WTC11 (cell line): ENCODE data around the gene GYS1.

Source experiments
- ARID4B ChIP-seq: sonication (generic); formaldehyde crosslinking; IDR thresholded peaks from 2 replicates; pipeline ENCODE4 v1.8.0; 2023; ENCODE audit warnings: missing genetic modification reagents, mild to moderate bottlenecking, borderline replicate concordance
- ATF2 ChIP-seq: sonication (generic); formaldehyde crosslinking; IDR thresholded peaks from 2 replicates; pipeline ENCODE4 v1.8.1; 2022; ENCODE audit warnings: low read depth, missing genetic modification reagents, borderline replicate concordance
- CBFB ChIP-seq: sonication (generic); formaldehyde crosslinking; IDR thresholded peaks from 2 replicates; pipeline ENCODE4 v1.8.1; 2022; ENCODE audit warnings: mild to moderate bottlenecking, low read depth, missing genetic modification reagents
- CTCF ChIP-seq: fragments of 200-600 bp; IDR thresholded peaks from 2 replicates; pipeline ENCODE4 v1.8.0; 2022; ENCODE audit warnings: antibody characterized with exemption
- ERG ChIP-seq: fragments of 250-450 bp; sonication (Bioruptor Pico); IDR thresholded peaks from 2 replicates; pipeline ENCODE4 v1.8.0; 2021; ENCODE audit warnings: mild to moderate bottlenecking
- GABPB1 ChIP-seq: sonication (generic); formaldehyde crosslinking; IDR thresholded peaks from 2 replicates; pipeline ENCODE4 v1.8.1; 2023; ENCODE audit warnings: mild to moderate bottlenecking, missing genetic modification reagents
- IRF2 ChIP-seq: sonication (generic); formaldehyde crosslinking; IDR thresholded peaks from 2 replicates; pipeline ENCODE4 v1.8.0; 2022; ENCODE audit warnings: low read depth, missing genetic modification reagents, borderline replicate concordance
- JUN ChIP-seq: sonication (generic); formaldehyde crosslinking; IDR thresholded peaks from 2 replicates; pipeline ENCODE4 v1.8.0; 2023; ENCODE audit warnings: mild to moderate bottlenecking, missing genetic modification reagents
- KAT7 ChIP-seq: sonication (generic); formaldehyde crosslinking; IDR thresholded peaks from 2 replicates; pipeline ENCODE4 v1.8.1; 2023; ENCODE audit warnings: missing genetic modification reagents, mild to moderate bottlenecking, borderline replicate concordance
- NR1H2 ChIP-seq: sonication (generic); formaldehyde crosslinking; IDR thresholded peaks from 2 replicates; pipeline ENCODE4 v1.9.0; 2021; ENCODE audit warnings: mild to moderate bottlenecking, moderate library complexity, missing genetic modification reagents
- PRRX2 ChIP-seq: fragments of 250-450 bp; sonication (Bioruptor Pico); IDR thresholded peaks from 2 replicates; pipeline ENCODE4 v1.8.0; 2021; ENCODE audit warnings: mild to moderate bottlenecking
- ZNF416 ChIP-seq: fragments of 250-450 bp; sonication (Bioruptor Pico); IDR thresholded peaks from 2 replicates; pipeline ENCODE4 v1.9.0; 2021; ENCODE audit warnings: mild to moderate bottlenecking, inconsistent platforms
- ZNF512 ChIP-seq: sonication (generic); formaldehyde crosslinking; IDR thresholded peaks from 2 replicates; pipeline ENCODE4 v1.8.1; 2022; ENCODE audit warnings: missing genetic modification reagents, borderline replicate concordance
- ZNF532 ChIP-seq: fragments of 250-450 bp; sonication (Bioruptor Pico); IDR thresholded peaks from 2 replicates; pipeline ENCODE4 v1.9.0; 2021; ENCODE audit warnings: mild to moderate bottlenecking, borderline replicate concordance

- TF ChIP-seq CTCF, result no peak
- TF ChIP-seq ZNF416 (CRISPR knock-in tag), result no peak
- no peak for TF ChIP-seq ARID4B (CRISPR knock-in tag)
- TF ChIP-seq ERG (CRISPR knock-in tag), result no peak
- no peak for TF ChIP-seq CBFB (CRISPR knock-in tag)
- no peak for TF ChIP-seq ZNF532 (CRISPR knock-in tag)
- no peak for TF ChIP-seq NR1H2
- no peak for TF ChIP-seq ZNF512 (CRISPR knock-in tag)
- no peak for TF ChIP-seq ATF2 (CRISPR knock-in tag)
- no peak for TF ChIP-seq JUN
- no peak for TF ChIP-seq IRF2 (CRISPR knock-in tag)
- TF ChIP-seq PRRX2 (CRISPR knock-in tag), result no peak
- no peak for TF ChIP-seq KAT7 (CRISPR knock-in tag)
- no peak for TF ChIP-seq GABPB1
Measured at GRCh38 chr19:49004133-49004532, 11.0 kb upstream of the GYS1 start.
